PC-9 (cell line): Measurements from ENCODE around the gene FBXO38. TPM values are rescaled to one million over a fixed set of nuclear protein-coding genes. Genes with fewer than 3 reads are reported as not detected.
A peak's percentile ranks its signal among the peaks of the same experiment; 100 is the strongest.

ENCODE experiments used
- BruUV-seq: library from RNA; stranded (reverse); fragments of 400-500 nt; replicated peaks from 2 replicates; lab custom pipeline; 2021; lab: Mats Ljungman, UMichigan
- CTCF ChIA-PET: fragments of 300-600 bp; sonication (Branson Sonifier 250); formaldehyde crosslinking; loops from one replicate; lab custom pipeline; 2022; ENCODE audit warnings: antibody characterized with exemption; lab: Charles Lee
- POLR2A ChIA-PET: fragments of 300-600 bp; sonication (Branson Sonifier 250); formaldehyde crosslinking; loops from one replicate; lab custom pipeline; 2022; ENCODE audit warnings: antibody characterized with exemption; ENCODE audit not compliant: unreplicated experiment; lab: Charles Lee
- DNase-seq, 2 experiments: peaks; one replicate each; pipeline versions ENCODE4 v3.0.0 to v3.0.0-alpha.2; 2015 to 2022; ENCODE audit warnings: mixed read lengths in 1 of 2
- H2AFZ ChIP-seq: fragments of 200-600 bp; sonication (generic); 2 replicates; pipeline ENCODE4 v1.8.1; 2017; ENCODE audit warnings: antibody characterized with exemption
- H3F3A ChIP-seq: fragments of 200-600 bp; sonication (generic); 2 replicates; pipeline ENCODE4 v1.8.1; 2017; ENCODE audit warnings: antibody characterized with exemption, mild to moderate bottlenecking, low read depth; ENCODE audit not compliant: insufficient read depth
- H3K27ac ChIP-seq: fragments of 200-600 bp; sonication (generic); 2 replicates; pipeline ENCODE4 v1.6.1; 2016; ENCODE audit warnings: mixed run types
- H3K27me3 ChIP-seq: fragments of 200-600 bp; sonication (generic); 2 replicates; pipeline ENCODE4 v1.6.1; 2016; ENCODE audit warnings: low read depth, mixed run types; ENCODE audit not compliant: insufficient read depth
- H3K36me3 ChIP-seq: fragments of 200-600 bp; sonication (generic); 2 replicates; pipeline ENCODE4 v1.6.1; 2016; ENCODE audit warnings: low read depth, mixed run types
- H3K4me1 ChIP-seq: fragments of 200-600 bp; sonication (generic); replicated peaks from 2 replicates; pipeline ENCODE4 v1.6.1; 2016; ENCODE audit warnings: mixed run types; ENCODE audit not compliant: insufficient read depth
- H3K4me2 ChIP-seq: fragments of 200-600 bp; sonication (generic); 2 replicates; pipeline ENCODE4 v1.6.1; 2017; ENCODE audit warnings: mixed run types
- H3K4me3 ChIP-seq: fragments of 200-600 bp; sonication (generic); 2 replicates; pipeline ENCODE4 v1.6.1; 2016; ENCODE audit warnings: mixed run types
- H3K79me2 ChIP-seq: fragments of 200-600 bp; sonication (generic); 2 replicates; pipeline ENCODE4 v1.6.1; 2017; ENCODE audit warnings: low read depth, mixed run types
- H3K9me2 ChIP-seq: fragments of 200-600 bp; sonication (generic); 2 replicates; pipeline ENCODE4 v1.8.1; 2017; ENCODE audit warnings: mild to moderate bottlenecking; ENCODE audit not compliant: insufficient read depth
- H3K9me3 ChIP-seq: fragments of 200-600 bp; sonication (generic); 2 replicates; pipeline ENCODE4 v1.8.1; 2016; ENCODE audit warnings: low read depth; ENCODE audit not compliant: insufficient read depth
- H4K20me1 ChIP-seq: fragments of 200-600 bp; sonication (generic); 2 replicates; pipeline ENCODE4 v1.8.1; 2017; ENCODE audit not compliant: insufficient read depth
- CTCF ChIP-seq: fragments of 200-600 bp; sonication (generic); conservative IDR thresholded peaks from 2 replicates; pipeline ENCODE4 v1.6.1; 2017; ENCODE audit warnings: mixed run types, antibody characterized with exemption, mild to moderate bottlenecking, moderate library complexity
- EZH2 ChIP-seq: fragments of 200-600 bp; sonication (generic); IDR thresholded peaks from 2 replicates; pipeline ENCODE4 v1.8.0; 2017; ENCODE audit warnings: antibody characterized with exemption, low read depth
- intact Hi-C: fragments of 100-400 bp; cut with micrococcal nuclease; formaldehyde crosslinking; loops from one replicate; pipeline ENCODE4 v1.10.0; 2022; ENCODE audit not compliant: unreplicated experiment
- total RNA-seq: library from RNA; stranded (reverse); gene quantifications from 2 replicates; pipeline ENCODE4 v1.2.3, GENCODE V29; 2021

FBXO38 gene
- total RNA-seq, 1 experiment from 2014 or later, result 49.8 TPM

GRCh38 chr5:148443241-148443640 is 59.5 kb downstream of the FBXO38 start:
- intact Hi-C loops, result loop anchor here (5.0 kb wide), 2 partner anchors 184 to 824 kb away; no protein-coding TSS in a partner anchor
- DNase-seq, result no peak
- Histone ChIP-seq H3K4me1 (no peaks in the 10 kb centered on the region), H3K9me3 (no peaks in the 10 kb centered on the region), H3K9me2 (no peaks in the 10 kb centered on the region), H3K79me2 (no peaks in the 10 kb centered on the region), H3K27ac (peak overlapping the region; percentile 9; the same call in 1 of the 2 replicates), H3K4me3 (no peak overlapping the region), H3F3A (no peaks in the 10 kb centered on the region; the same call in 1 of the 2 replicates), H3K36me3 (peaks cover 13% of the 10 kb centered on the region), H3K27me3 (no peaks in the 10 kb centered on the region), H4K20me1 (no peaks in the 10 kb centered on the region), H3K4me2 (no peak overlapping the region), H2AFZ (no peak overlapping the region)
- POLR2A ChIA-PET, result interaction anchor here (0.6 kb wide), 1 partner anchor 45 kb away, joined by 5 read pairs; no protein-coding TSS in a partner anchor
- CTCF ChIA-PET, result interaction anchor here (0.7 to 5.4 kb wide), 3 partner anchors 284 to 383 kb away, joined by 3 to 50 read pairs (median 7); partner anchors contain the start of gene ADRB2
- no TSS peak for BruUV-seq
- TF ChIP-seq CTCF (no peak), EZH2 (no peak)

- H3K4me2 ChIP-seq, result no peak overlapping the region
- no peaks in the 10 kb centered on the region for H3K4me1 ChIP-seq
- no peak overlapping the region for H3K4me3 ChIP-seq
- no peaks in the 10 kb centered on the region for H3K9me3 ChIP-seq
- intact Hi-C loops, result loop anchor here (1.0 to 5.0 kb wide), 7 partner anchors 39 to 823 kb away; no protein-coding TSS in a partner anchor
- CTCF ChIA-PET, result interaction anchor here (0.6 to 5.4 kb wide), 5 partner anchors 284 to 786 kb away, joined by 4 to 50 read pairs (median 5); no protein-coding TSS in a partner anchor
- no peaks in the 10 kb centered on the region for H3K79me2 ChIP-seq
- H3K27ac ChIP-seq, result no peak overlapping the region
- no peaks in the 10 kb centered on the region for H3K27me3 ChIP-seq
- no TSS peak for BruUV-seq
- peak; percentile 39 to 65 for DNase-seq
- H3K9me2 ChIP-seq, result no peaks in the 10 kb centered on the region
- no peaks in the 10 kb centered on the region; the same call in 1 of the 2 replicates for H3F3A ChIP-seq
- TF ChIP-seq EZH2 (no peak), CTCF (peak; percentile 89)
- H2AFZ ChIP-seq, result no peak overlapping the region
- POLR2A ChIA-PET, result interaction anchor here (0.6 kb wide), 1 partner anchor 279 kb away, joined by 6 read pairs; no protein-coding TSS in a partner anchor
- no peaks in the 10 kb centered on the region for H4K20me1 ChIP-seq
- peaks cover 10% of the 10 kb centered on the region for H3K36me3 ChIP-seq
Measured at GRCh38 chr5:148443998-148444397, 60.2 kb downstream of the FBXO38 start.

GRCh38 chr5:148445578-148445977 is 61.8 kb downstream of the FBXO38 start:
- CTCF ChIA-PET, result no interaction called here
- Histone ChIP-seq H3K9me2 (no peaks in the 10 kb centered on the region; the same call in 1 of the 2 replicates), H3K4me2 (no peak overlapping the region), H2AFZ (no peak overlapping the region), H3K79me2 (no peaks in the 10 kb centered on the region), H3F3A (no peaks in the 10 kb centered on the region; the same call in 1 of the 2 replicates), H4K20me1 (no peaks in the 10 kb centered on the region), H3K36me3 (peaks cover 3% of the 10 kb centered on the region; the same call in 1 of the 2 replicates), H3K9me3 (no peaks in the 10 kb centered on the region), H3K4me1 (no peaks in the 10 kb centered on the region), H3K27me3 (no peaks in the 10 kb centered on the region), H3K27ac (no peak overlapping the region), H3K4me3 (no peak overlapping the region)
- intact Hi-C loops, result loop anchor here (2.0 kb wide), 2 partner anchors 267 to 589 kb away; no protein-coding TSS in a partner anchor
- TF ChIP-seq CTCF, result no peak
- no peak for TF ChIP-seq EZH2
- POLR2A ChIA-PET, result no interaction called here
- no peak for DNase-seq
- no TSS peak for BruUV-seq
